HepG2 (cell line): Measurements from ENCODE around the gene PCDHGA12. TPM values are rescaled to one million over a fixed set of nuclear protein-coding genes. Genes with fewer than 3 reads are reported as not detected.

Experiments
- ATAC-seq: fragments of 200-7000 bp; cut with Tn5 transposase; 3 replicates; pipeline ENCODE4 v1.9.1; 2020; ENCODE audit warnings: mild to moderate bottlenecking, moderate library complexity
- BruUV-seq: library from RNA; stranded (reverse); fragments of 400-500 nt; replicated peaks from 2 replicates; lab custom pipeline; 2021; lab: Mats Ljungman, UMichigan
- CTCF ChIA-PET: fragments of 300-600 bp; formaldehyde crosslinking; extraction: SDS; loops from one replicate; lab custom pipeline; 2021; ENCODE audit warnings: low total read pairs, inconsistent platforms, low intra/inter-chr PET ratio; lab: Yijun Ruan, JAX
- POLR2A ChIA-PET: fragments of 350-600 bp; sonication (Branson Sonifier 250); formaldehyde crosslinking; loops from one replicate; lab custom pipeline; 2020; ENCODE audit warnings: antibody characterized with exemption, inconsistent platforms; lab: Yijun Ruan, JAX
- DNase-seq: peaks from one replicate; pipeline ENCODE4 v3.0.0-alpha.2; 2015; ENCODE audit warnings: low spot score
- FAIRE-seq: peaks from 3 replicates; lab custom pipeline; 2011; peaks lifted over from hg19 to GRCh38; lab: Jason Lieb, UNC
- H2AFZ ChIP-seq: one replicate; pipeline ENCODE4 v1.6.1; 2011; ENCODE audit warnings: low read length, inconsistent platforms
- H3K27ac ChIP-seq: fragments of 300-600 bp; 3 replicates; pipeline ENCODE4 v1.8.0; 2011; ENCODE audit warnings: mixed run types, mild to moderate bottlenecking, mixed read lengths, low read length, inconsistent platforms; ENCODE audit not compliant: insufficient read depth; ENCODE audit errors: extremely low read length
- H3K27me3 ChIP-seq, 2 experiments: fragments of 200-600 bp in 1 of 2; 2 replicates in 1 of 2; 3 replicates in 1 of 2; pipeline versions ENCODE4 v1.6.0 to v1.8.0; 2011; ENCODE audit warnings: low read length in 2 of 2, mild to moderate bottlenecking in 2 of 2, moderate library complexity in 2 of 2, inconsistent platforms in 1 of 2; ENCODE audit not compliant: insufficient read depth in 2 of 2, control insufficient read depth in 1 of 2
- H3K36me3 ChIP-seq, 2 experiments: fragments of 200-600 bp in 1 of 2; replicated peaks in 1 of 2; 2 replicates in 1 of 2; 3 replicates in 1 of 2; pipeline versions ENCODE4 v1.5.1 to v1.8.0; 2011; ENCODE audit warnings: low read length in 2 of 2, inconsistent platforms in 1 of 2; ENCODE audit not compliant: insufficient read depth in 2 of 2, control insufficient read depth in 1 of 2
- H3K4me1 ChIP-seq: 2 replicates; pipeline ENCODE4 v1.5.1; 2012; ENCODE audit warnings: low read length, inconsistent platforms; ENCODE audit not compliant: insufficient read depth
- H3K4me2 ChIP-seq: 2 replicates; pipeline ENCODE4 v1.6.0; 2011; ENCODE audit warnings: low read depth, low read length, inconsistent platforms
- H3K4me3 ChIP-seq, 3 experiments: fragments of 200-600 bp in 1 of 3; sonication (generic), shearing (Covaris generic) in 1 of 3; replicated peaks in 1 of 3; 2 replicates each; pipeline ENCODE4 v1.5.1; 2011 to 2016; ENCODE audit warnings: low read length in 3 of 3, inconsistent platforms in 2 of 3, low read depth in 2 of 3, mild to moderate bottlenecking in 2 of 3, control low read depth in 1 of 3, mixed read lengths in 1 of 3; ENCODE audit not compliant: insufficient read depth in 1 of 3
- H3K79me2 ChIP-seq: one replicate; pipeline ENCODE4 v1.6.1; 2011; ENCODE audit warnings: low read length, inconsistent platforms; ENCODE audit not compliant: insufficient read depth
- H3K9ac ChIP-seq: 2 replicates; pipeline ENCODE4 v1.6.0; 2011; ENCODE audit warnings: mild to moderate bottlenecking, low read depth, low read length, inconsistent platforms; ENCODE audit not compliant: insufficient read depth
- H3K9me3 ChIP-seq: 2 replicates; pipeline ENCODE4 v1.5.1; 2012; ENCODE audit warnings: mild to moderate bottlenecking, low read length
- H4K20me1 ChIP-seq: 2 replicates; pipeline ENCODE4 v1.6.0; 2011; ENCODE audit warnings: inconsistent platforms, mild to moderate bottlenecking, low read length, moderate library complexity; ENCODE audit not compliant: insufficient read depth
- EHMT2 ChIP-seq: fragments of 200-600 bp; sonication (generic); IDR thresholded peaks from 2 replicates; pipeline ENCODE4 v1.7.0; 2017; ENCODE audit warnings: antibody characterized with exemption, low read depth, low read length, borderline replicate concordance
- HMGXB3 ChIP-seq: sonication (generic); formaldehyde crosslinking; IDR thresholded peaks from 2 replicates; pipeline ENCODE4 v1.4.0; 2020; ENCODE audit warnings: missing genetic modification reagents, borderline replicate concordance
- NR2F1 ChIP-seq, 2 experiments: fragments of 450-650 bp in 1 of 2; formaldehyde crosslinking in 1 of 2; IDR thresholded peaks; 2 replicates each; pipeline versions ENCODE4 v1.5.0 to v1.6.1; 2016 to 2020; ENCODE audit warnings: mild to moderate bottlenecking in 1 of 2, missing compliant biosample characterization in 1 of 2, missing genetic modification reagents in 1 of 2, moderate library complexity in 1 of 2
- REXO4 ChIP-seq: sonication (generic); formaldehyde crosslinking; IDR thresholded peaks from 2 replicates; pipeline ENCODE4 v1.8.0; 2022; ENCODE audit warnings: missing genetic modification reagents, mild to moderate bottlenecking, borderline replicate concordance
- RFX5 ChIP-seq: IDR thresholded peaks from 2 replicates; pipeline ENCODE4 v1.6.1; 2011; ENCODE audit warnings: low read depth, low read length, improper control_type of control experiment
- SCMH1 ChIP-seq: sonication (generic); formaldehyde crosslinking; IDR thresholded peaks from 2 replicates; pipeline ENCODE4 v1.9.0; 2021; ENCODE audit warnings: missing genetic modification reagents, mild to moderate bottlenecking, borderline replicate concordance
- SIX4 ChIP-seq: sonication (generic); formaldehyde crosslinking; IDR thresholded peaks from 2 replicates; pipeline ENCODE4 v1.4.0; 2020; ENCODE audit warnings: missing genetic modification reagents
- SRF ChIP-seq: IDR thresholded peaks from 2 replicates; pipeline ENCODE4 v1.6.1; 2011; ENCODE audit warnings: mild to moderate bottlenecking, low read depth, low read length, moderate library complexity
- TGIF2 ChIP-seq: IDR thresholded peaks from 2 replicates; pipeline ENCODE4 v1.6.1; 2016; ENCODE audit warnings: control low read depth, missing compliant biosample characterization
- U2AF2 ChIP-seq: fragments of 200-400 bp; formaldehyde crosslinking; IDR thresholded peaks from 2 replicates; pipeline ENCODE4 v1.6.1; 2017; ENCODE audit warnings: low read depth, mild to moderate bottlenecking, low read length
- ZKSCAN5 ChIP-seq: sonication (generic); formaldehyde crosslinking; IDR thresholded peaks from 2 replicates; pipeline ENCODE4 v1.5.1; 2020; ENCODE audit warnings: mild to moderate bottlenecking, missing genetic modification reagents
- ZNF619 ChIP-seq: sonication (generic); formaldehyde crosslinking; IDR thresholded peaks from 2 replicates; pipeline ENCODE4 v1.4.0; 2020; ENCODE audit warnings: mild to moderate bottlenecking, missing genetic modification reagents
- ZNF746 ChIP-seq: sonication (generic); formaldehyde crosslinking; IDR thresholded peaks from 2 replicates; pipeline ENCODE4 v1.8.0; 2022; ENCODE audit warnings: mild to moderate bottlenecking, missing genetic modification reagents
- WGBS: methylation state at CpG from one replicate; pipeline ENCODE4 v1.1.6; 2017; ENCODE audit warnings: low lambda C conversion rate; 5-methylcytosine and 5-hydroxymethylcytosine counted together
- in situ Hi-C: cut with HindIII; loops from 2 replicates; pipeline ENCODE4 v1.10.0; 2017; ENCODE audit warnings: low pct_unique_long_range_greater_than_20kb; ENCODE audit not compliant: extremely low pct_ligation_motif_present
- intact Hi-C: fragments of 100-400 bp; cut with micrococcal nuclease; formaldehyde crosslinking; loops from one replicate; pipeline ENCODE4 v1.10.0; 2022; ENCODE audit not compliant: unreplicated experiment
- polyA plus RNA-seq, 8 experiments: library from polyadenylated mRNA; depleted of rRNA in 3 of 8; stranded (reverse) in 7 of 8; unstranded in 1 of 8; fragments of >200 nt; fragmentation: Illumina TruSeq in 4 of 8; extraction: Trizol in 4 of 8; gene quantifications; 2 replicates each; pipeline versions ENCODE4 v1.2.1 to v1.2.3, GENCODE V29; 2011 to 2016; ENCODE audit warnings: low read depth in 4 of 8, missing spikeins in 1 of 8, mixed read lengths in 1 of 8; ENCODE audit not compliant: insufficient read depth in 1 of 8
- total RNA-seq, 5 experiments: library from RNA; depleted of rRNA; stranded (reverse); fragments of >200 nt; fragmentation: Illumina TruSeq; extraction: Trizol; gene quantifications; 2 replicates each; pipeline ENCODE4 v1.2.3, GENCODE V29; 2016; ENCODE audit warnings: low read depth in 1 of 5
- TF ChIP-seq, protein P1 (sequence below): IDR thresholded peaks from 2 replicates; pipeline ENCODE4 v1.6.1; 2016; ENCODE audit warnings: missing compliant biosample characterization, missing genetic modification reagents, borderline replicate concordance

The PCDHGA12 gene
- total and polyA plus RNA-seq, 2 of the 13 experiments (the other 11 are each of a cell fraction or from before 2014, with no cell fraction given) = 0.07 to 0.13 TPM

DNA sequence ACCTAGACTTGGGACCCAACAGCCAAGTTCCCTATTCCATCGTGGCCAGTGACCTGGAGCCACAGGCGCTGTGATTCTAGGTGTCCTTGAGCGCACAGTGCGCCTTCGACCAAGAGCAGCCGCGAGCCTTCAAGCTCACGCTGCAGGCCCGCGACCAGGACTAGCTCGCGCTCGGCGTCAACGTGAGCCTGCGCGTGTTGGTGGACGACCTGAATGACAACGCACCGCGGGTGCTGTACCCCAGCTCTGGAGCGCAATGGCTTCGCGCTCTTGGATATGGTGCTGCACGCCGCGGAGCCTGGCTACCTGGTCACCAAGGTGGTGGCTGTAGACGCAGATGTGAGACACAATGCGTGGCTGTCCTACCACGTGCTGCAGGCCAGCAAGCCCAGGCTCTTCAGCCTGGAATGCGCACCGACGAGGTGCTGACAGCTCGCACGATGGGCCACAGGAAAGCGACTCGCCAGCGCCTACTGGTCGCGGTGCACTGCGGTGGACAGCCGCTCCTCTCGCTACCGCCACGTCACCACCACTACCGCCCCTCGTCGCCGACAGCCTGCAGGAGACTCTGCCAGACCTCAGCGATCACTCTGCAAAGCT is 11.4 kb downstream of the PCDHGA12 start:
- Histone ChIP-seq H3K36me3 (no peaks in the 10 kb centered on the region), H3K27ac (no peak overlapping the region), H3K4me2 (no peak overlapping the region), H3K9ac (no peak overlapping the region), H2AFZ (no peak overlapping the region), H4K20me1 (no peaks in the 10 kb centered on the region), H3K4me3 (no peak overlapping the region), H3K27me3 (no peaks in the 10 kb centered on the region), H3K4me1 (no peaks in the 10 kb centered on the region), H3K9me3 (no peaks in the 10 kb centered on the region), H3K79me2 (no peaks in the 10 kb centered on the region)
- ATAC-seq (no peak), DNase-seq (no peak), FAIRE-seq (no peak)
- POLR2A ChIA-PET = no interaction called here
- in situ Hi-C loops = no loop called here
- no TSS peak for BruUV-seq
- CTCF ChIA-PET = no interaction called here
- intact Hi-C loops = no loop called here
- 93% methylated on average over 19 of the region's 50 CpGs for WGBS
- TF ChIP-seq TGIF2 (CRISPR knock-in tag) = no peak
- TF ChIP-seq REXO4 = no peak
- TF ChIP-seq SCMH1 (CRISPR knock-in tag) = no peak
- no peak for TF ChIP-seq RFX5
- no peak for TF ChIP-seq U2AF2

GRCh38 chr5:141465351-141465750 is 35.0 kb downstream of the PCDHGA12 start:
- H3K36me3 ChIP-seq = no peaks in the 10 kb centered on the region
- no peaks in the 10 kb centered on the region for H4K20me1 ChIP-seq
- CTCF ChIA-PET = no interaction called here
- H3K27ac ChIP-seq = no peak overlapping the region
- WGBS = 61% methylated on average over 3 of the region's 3 CpGs
- H3K4me3 ChIP-seq = no peak overlapping the region
- no peak overlapping the region for H2AFZ ChIP-seq
- no peaks in the 10 kb centered on the region for H3K79me2 ChIP-seq
- DNase-seq = no peak
- in situ Hi-C loops (no loop called here), intact Hi-C loops (no loop called here)
- H3K9me3 ChIP-seq = no peaks in the 10 kb centered on the region
- no peak for FAIRE-seq
- ATAC-seq = no peak
- POLR2A ChIA-PET = no interaction called here
- H3K4me2 ChIP-seq = no peak overlapping the region
- H3K9ac ChIP-seq = no peak overlapping the region
- H3K4me1 ChIP-seq = no peaks in the 10 kb centered on the region
- BruUV-seq = no TSS peak
- H3K27me3 ChIP-seq = no peaks in the 10 kb centered on the region; a peak in 1 of 5 replicates
- TF ChIP-seq EHMT2 (no peak), SRF (no peak), SIX4 (CRISPR knock-in tag) (no peak), NR2F1 (CRISPR knock-in tag; IDR thresholded peaks at IDR 0.05) (no peak), ZKSCAN5 (CRISPR knock-in tag) (no peak), HMGXB3 (CRISPR knock-in tag) (no peak), ZNF746 (CRISPR knock-in tag) (no peak), ZNF619 (no peak)
- TF ChIP-seq, protein P1, sequence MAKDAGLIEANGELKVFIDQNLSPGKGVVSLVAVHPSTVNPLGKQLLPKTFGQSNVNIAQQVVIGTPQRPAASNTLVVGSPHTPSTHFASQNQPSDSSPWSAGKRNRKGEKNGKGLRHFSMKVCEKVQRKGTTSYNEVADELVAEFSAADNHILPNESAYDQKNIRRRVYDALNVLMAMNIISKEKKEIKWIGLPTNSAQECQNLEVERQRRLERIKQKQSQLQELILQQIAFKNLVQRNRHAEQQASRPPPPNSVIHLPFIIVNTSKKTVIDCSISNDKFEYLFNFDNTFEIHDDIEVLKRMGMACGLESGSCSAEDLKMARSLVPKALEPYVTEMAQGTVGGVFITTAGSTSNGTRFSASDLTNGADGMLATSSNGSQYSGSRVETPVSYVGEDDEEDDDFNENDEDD (CRISPR knock-in tag) = no peak
